A549 treated with RU486 at 1 μM for 4 hours (cell line): ENCODE data around the gene FARSB. TPM values are rescaled to one million over a fixed set of nuclear protein-coding genes. Genes with fewer than 3 reads are reported as not detected.

Source experiments
- total RNA-seq: library from RNA; stranded (reverse); fragments of 200-300 nt; extraction: Qiagen RNA extraction; gene quantifications from 5 replicates; pipeline ENCODE4 v1.2.3, GENCODE V29; 2022; ENCODE audit warnings: low read depth

Gene FARSB
- total RNA-seq: 33.8 to 49.6 TPM (median 44.3 TPM) in 5 replicates

DNA sequence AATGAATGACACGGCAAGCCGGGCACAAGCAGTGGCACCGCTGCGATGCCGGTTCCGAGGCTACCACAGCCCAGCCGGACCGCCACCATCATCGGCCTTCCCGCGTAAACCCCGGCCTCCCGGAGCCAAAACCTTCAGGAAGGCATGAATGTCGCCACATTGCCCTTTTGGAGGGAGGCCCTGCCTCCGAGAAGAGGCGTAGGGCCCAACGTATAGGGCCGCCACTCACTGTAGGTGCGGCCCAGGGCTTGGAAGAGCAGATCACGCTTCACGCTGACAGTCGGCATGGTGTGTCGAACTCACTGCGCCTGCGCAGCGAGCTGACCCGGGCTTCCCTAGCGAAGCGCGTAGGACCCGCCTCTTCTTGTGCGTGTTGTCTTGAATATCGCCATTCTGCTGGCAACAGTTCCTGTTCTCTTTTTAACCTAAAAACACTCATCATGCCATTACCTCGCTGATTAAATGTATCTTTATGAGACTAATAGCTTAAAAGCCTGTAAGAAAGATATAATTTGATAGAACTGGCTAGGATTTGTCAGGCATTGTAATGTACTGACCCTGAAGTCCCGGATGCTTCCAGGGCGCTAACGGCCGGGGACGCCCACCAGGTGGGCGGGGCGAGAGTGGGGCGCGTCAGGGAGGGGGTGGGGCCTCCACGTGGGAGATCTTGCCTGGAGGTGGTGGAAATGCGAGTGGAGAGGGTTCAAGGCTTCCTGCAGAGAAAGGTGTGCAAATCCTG lies at the start of gene FARSB:
Gene FARSB, minus strand, starts transcription at position 306 of the 739 bp plus-strand sequence. Its CDS starts 19 bp downstream, at position 287.

DNA sequence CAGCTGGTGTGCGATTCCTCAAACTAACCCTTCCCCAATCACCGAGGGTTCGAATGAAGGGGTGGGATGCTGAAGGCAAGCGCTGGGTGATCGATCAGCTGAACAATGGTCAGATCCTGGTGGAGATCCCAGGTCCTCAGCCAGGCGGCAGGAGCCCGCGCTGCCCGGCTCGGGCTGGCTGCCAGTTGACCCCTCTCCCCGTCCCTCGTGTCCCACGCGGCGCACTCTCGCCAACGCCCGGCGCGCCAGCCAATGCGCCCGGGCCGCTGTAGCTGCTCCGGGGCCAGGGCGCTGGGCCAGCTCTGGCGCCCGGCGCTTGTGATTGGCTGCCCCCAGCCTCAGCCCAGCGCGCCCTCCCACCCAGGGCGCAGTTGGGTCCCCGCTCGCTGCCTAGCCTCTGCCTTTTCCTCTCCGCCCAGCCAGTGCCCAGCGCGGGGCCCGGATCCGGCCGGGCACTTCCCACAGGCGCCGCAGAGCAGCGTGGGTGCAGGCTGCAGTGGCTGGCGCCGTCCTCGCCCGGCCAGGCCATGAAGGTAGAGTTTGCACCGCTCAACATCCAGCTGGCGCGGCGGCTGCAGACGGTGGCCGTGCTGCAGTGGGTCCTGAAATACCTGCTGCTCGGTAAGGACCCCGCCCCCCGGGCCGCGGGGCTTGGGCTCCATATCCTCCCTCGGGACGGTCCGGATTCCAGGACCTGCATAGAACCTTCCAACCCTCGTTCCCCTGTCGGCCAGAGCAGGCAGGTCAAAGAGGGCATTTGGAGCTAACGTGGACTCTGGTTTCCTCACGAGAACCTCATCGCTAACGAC lies 15.6 kb upstream of the FARSB start, which contains the start of gene MOGAT1:
Gene MOGAT1, plus strand, starts transcription at position 400 of the 809 bp plus-strand sequence. Its CDS starts 128 bp downstream, at position 528.

Other genes with a start within 250 kb of the FARSB start
- gene SGPP2, start 231.5 kb downstream of the FARSB start, total RNA-seq: 0.11 to 0.33 TPM (median 0.20 TPM) in 5 replicates
- gene MOGAT1, start 15.6 kb upstream of the FARSB start, total RNA-seq: not detected in 5 replicates
- gene ACSL3, start 204.9 kb upstream of the FARSB start, total RNA-seq: 83.9 to 141 TPM (median 117 TPM) in 5 replicates